Vagina (tissue), 2 donors: Measurements from ENCODE around the gene GRIK4.

Experiments used
- POLR2A ChIP-seq, 2 donors: fragments of 450-650 bp; IDR thresholded peaks; one replicate each; pipeline ENCODE4 v1.6.1; 2017; ENCODE audit warnings: antibody characterized with exemption in 2 of 2, mild to moderate bottlenecking in 2 of 2, moderate library complexity in 2 of 2
- POLR2AphosphoS5 ChIP-seq, 2 donors: sonication (generic); formaldehyde crosslinking; IDR thresholded peaks; one replicate each; pipeline ENCODE4 v1.9.0; 2017; ENCODE audit warnings: antibody characterized with exemption in 2 of 2, mild to moderate bottlenecking in 2 of 2, low read depth in 1 of 2; ENCODE audit not compliant: insufficient read depth in 1 of 2
- TF ChIP-seq, protein P1 (sequence below), 3 experiments: fragments of 450-650 bp in 2 of 3; fragments of 200-600 bp in 1 of 3; sonication (generic) in 1 of 3; IDR thresholded peaks; one replicate each; pipeline ENCODE4 v1.5.1; 2017 to 2019; ENCODE audit warnings: antibody characterized with exemption in 3 of 3, mild to moderate bottlenecking in 2 of 3, moderate library complexity in 2 of 3

DNA sequence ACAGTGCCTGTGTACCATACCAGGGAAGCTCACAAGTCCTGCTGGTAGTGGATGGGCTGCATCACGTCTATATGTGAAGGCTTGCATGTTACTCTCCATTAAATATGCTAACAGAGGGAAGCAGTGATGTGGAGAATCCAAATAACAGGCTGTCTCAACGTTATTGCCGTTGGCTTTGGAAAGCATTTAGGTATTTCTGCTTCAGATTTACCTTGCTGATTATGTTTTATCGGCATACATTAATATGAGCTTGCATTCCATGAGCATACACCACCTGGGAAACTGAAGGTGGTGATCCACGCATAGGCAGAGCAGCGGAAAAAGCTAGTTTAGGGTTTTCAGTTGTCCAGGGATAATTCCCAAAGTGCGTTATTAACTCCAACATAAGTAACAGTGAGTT lies 175.0 kb downstream of the GRIK4 start:
- TF ChIP-seq, protein P1, sequence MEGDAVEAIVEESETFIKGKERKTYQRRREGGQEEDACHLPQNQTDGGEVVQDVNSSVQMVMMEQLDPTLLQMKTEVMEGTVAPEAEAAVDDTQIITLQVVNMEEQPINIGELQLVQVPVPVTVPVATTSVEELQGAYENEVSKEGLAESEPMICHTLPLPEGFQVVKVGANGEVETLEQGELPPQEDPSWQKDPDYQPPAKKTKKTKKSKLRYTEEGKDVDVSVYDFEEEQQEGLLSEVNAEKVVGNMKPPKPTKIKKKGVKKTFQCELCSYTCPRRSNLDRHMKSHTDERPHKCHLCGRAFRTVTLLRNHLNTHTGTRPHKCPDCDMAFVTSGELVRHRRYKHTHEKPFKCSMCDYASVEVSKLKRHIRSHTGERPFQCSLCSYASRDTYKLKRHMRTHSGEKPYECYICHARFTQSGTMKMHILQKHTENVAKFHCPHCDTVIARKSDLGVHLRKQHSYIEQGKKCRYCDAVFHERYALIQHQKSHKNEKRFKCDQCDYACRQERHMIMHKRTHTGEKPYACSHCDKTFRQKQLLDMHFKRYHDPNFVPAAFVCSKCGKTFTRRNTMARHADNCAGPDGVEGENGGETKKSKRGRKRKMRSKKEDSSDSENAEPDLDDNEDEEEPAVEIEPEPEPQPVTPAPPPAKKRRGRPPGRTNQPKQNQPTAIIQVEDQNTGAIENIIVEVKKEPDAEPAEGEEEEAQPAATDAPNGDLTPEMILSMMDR (IDR thresholded peaks at IDR 0.05) = no peak
- TF ChIP-seq POLR2A (IDR thresholded peaks at IDR 0.05) (no peak), POLR2AphosphoS5 (IDR thresholded peaks at IDR 0.05; ENCODE audit: insufficient read depth in 1 of 2, low read depth in 1 of 2) (no peak)
